GM23338 (cell line): Measurements from ENCODE around the gene RMC1. TPM values are rescaled to one million over a fixed set of nuclear protein-coding genes. Genes with fewer than 3 reads are reported as not detected.

ENCODE experiments used
- ATAC-seq: fragments of 200-7000 bp; cut with Tn5 transposase; 3 replicates; pipeline ENCODE4 v1.9.1; 2020
- DNase-seq: peaks from one replicate; pipeline ENCODE4 v3.0.0-alpha.2; 2015; ENCODE audit warnings: low spot score
- H2AFZ ChIP-seq: fragments of 200-600 bp; sonication (generic); 2 replicates; pipeline ENCODE4 v1.8.0; 2016; ENCODE audit warnings: antibody characterized with exemption, mild to moderate bottlenecking, moderate library complexity
- H3F3A ChIP-seq: fragments of 200-600 bp; sonication (generic); replicated peaks from 2 replicates; pipeline ENCODE4 v1.8.0; 2017; ENCODE audit warnings: antibody characterized with exemption, mixed run types, low read depth
- H3K27ac ChIP-seq: fragments of 200-600 bp; sonication (generic); 2 replicates; pipeline ENCODE4 v1.6.1; 2016; ENCODE audit warnings: low read depth
- H3K27me3 ChIP-seq: fragments of 200-600 bp; sonication (generic); 2 replicates; pipeline ENCODE4 v1.8.0; 2016; ENCODE audit warnings: mild to moderate bottlenecking, mixed run types, moderate library complexity; ENCODE audit not compliant: insufficient read depth
- H3K36me3 ChIP-seq: fragments of 200-600 bp; sonication (generic); 2 replicates; pipeline ENCODE4 v1.8.0; 2016; ENCODE audit warnings: mild to moderate bottlenecking; ENCODE audit not compliant: insufficient read depth
- H3K4me1 ChIP-seq: fragments of 200-600 bp; sonication (generic); 2 replicates; pipeline ENCODE4 v1.8.0; 2016; ENCODE audit warnings: mild to moderate bottlenecking, moderate library complexity; ENCODE audit not compliant: insufficient read depth
- H3K4me2 ChIP-seq: fragments of 200-600 bp; sonication (generic); 2 replicates; pipeline ENCODE4 v1.7.1; 2017; ENCODE audit warnings: mixed run types
- H3K4me3 ChIP-seq: fragments of 200-600 bp; sonication (generic); 2 replicates; pipeline ENCODE4 v1.6.1; 2016; ENCODE audit warnings: mixed run types
- H3K79me2 ChIP-seq: fragments of 200-600 bp; sonication (generic); replicated peaks from 2 replicates; pipeline ENCODE4 v1.8.0; 2017; ENCODE audit warnings: mild to moderate bottlenecking; ENCODE audit not compliant: insufficient read depth
- H3K9me2 ChIP-seq: fragments of 200-600 bp; sonication (generic); 2 replicates; pipeline ENCODE4 v1.8.0; 2017; ENCODE audit not compliant: insufficient read depth
- H4K20me1 ChIP-seq: fragments of 200-600 bp; sonication (generic); replicated peaks from 2 replicates; pipeline ENCODE4 v1.8.0; 2017; ENCODE audit warnings: mild to moderate bottlenecking; ENCODE audit not compliant: insufficient read depth
- H3K27ac Mint-ChIP-seq: 2 replicates; pipeline ENCODE4 v1.8.0; 2020; ENCODE audit warnings: inconsistent platforms, mild to moderate bottlenecking, moderate library complexity, mixed read lengths
- H3K27me3 Mint-ChIP-seq: 3 replicates; pipeline ENCODE4 v1.8.0; 2022; ENCODE audit warnings: low read depth, mild to moderate bottlenecking, moderate library complexity, mixed read lengths, inconsistent platforms; ENCODE audit not compliant: insufficient read depth, poor library complexity
- H3K36me3 Mint-ChIP-seq: 3 replicates; pipeline ENCODE4 v1.8.0; 2021; ENCODE audit warnings: low read depth, mild to moderate bottlenecking, inconsistent platforms, moderate library complexity, mixed read lengths
- H3K4me1 Mint-ChIP-seq: 3 replicates; pipeline ENCODE4 v1.8.0; 2020; ENCODE audit warnings: mild to moderate bottlenecking, inconsistent platforms, mixed read lengths
- H3K4me3 Mint-ChIP-seq: 3 replicates; pipeline ENCODE4 v1.8.0; 2021; ENCODE audit warnings: moderate library complexity, mild to moderate bottlenecking, inconsistent platforms, mixed read lengths
- H3K9me3 Mint-ChIP-seq: 3 replicates; pipeline ENCODE4 v1.8.0; 2020; ENCODE audit warnings: moderate library complexity, mild to moderate bottlenecking, inconsistent platforms, mixed read lengths
- JUNB ChIP-seq: IDR thresholded peaks from one replicate; pipeline ENCODE4 v1.6.1; 2016; ENCODE audit warnings: antibody characterized with exemption; ENCODE audit not compliant: unreplicated experiment
- POLR2AphosphoS5 ChIP-seq: IDR thresholded peaks from 2 replicates; pipeline ENCODE4 v1.6.1; 2016; ENCODE audit warnings: antibody characterized with exemption, low read depth
- ZNF114 ChIP-seq: fragments of 250-450 bp; sonication (Bioruptor Pico); IDR thresholded peaks from 2 replicates; pipeline ENCODE4 v1.5.0; 2020; ENCODE audit warnings: mild to moderate bottlenecking, moderate library complexity
- ZNF462 ChIP-seq: fragments of 250-450 bp; sonication (Bioruptor Pico); IDR thresholded peaks from 2 replicates; pipeline ENCODE4 v1.5.0; 2020; ENCODE audit warnings: mild to moderate bottlenecking, moderate library complexity
- polyA plus RNA-seq: library from polyadenylated mRNA; unstranded; fragments of >200 nt; fragmentation: Nextera tagmentation; extraction: Ambion mirVana; gene quantifications from 2 replicates; pipeline ENCODE4 v1.2.1, GENCODE V29; 2016
- total RNA-seq: library from RNA; depleted of rRNA; stranded (reverse); fragments of >200 nt; shearing (Covaris generic); gene quantifications from 2 replicates; pipeline ENCODE4 v1.2.3, GENCODE V29; 2014
- TF ChIP-seq, protein P1 (sequence below): IDR thresholded peaks from one replicate; pipeline ENCODE4 v1.6.1; 2018; ENCODE audit warnings: antibody characterized with exemption; ENCODE audit not compliant: unreplicated experiment

Gene RMC1
- total and polyA plus RNA-seq, 2 experiments from 2014 or later: 18.9 to 24.6 TPM

- TF ChIP-seq, protein P1, sequence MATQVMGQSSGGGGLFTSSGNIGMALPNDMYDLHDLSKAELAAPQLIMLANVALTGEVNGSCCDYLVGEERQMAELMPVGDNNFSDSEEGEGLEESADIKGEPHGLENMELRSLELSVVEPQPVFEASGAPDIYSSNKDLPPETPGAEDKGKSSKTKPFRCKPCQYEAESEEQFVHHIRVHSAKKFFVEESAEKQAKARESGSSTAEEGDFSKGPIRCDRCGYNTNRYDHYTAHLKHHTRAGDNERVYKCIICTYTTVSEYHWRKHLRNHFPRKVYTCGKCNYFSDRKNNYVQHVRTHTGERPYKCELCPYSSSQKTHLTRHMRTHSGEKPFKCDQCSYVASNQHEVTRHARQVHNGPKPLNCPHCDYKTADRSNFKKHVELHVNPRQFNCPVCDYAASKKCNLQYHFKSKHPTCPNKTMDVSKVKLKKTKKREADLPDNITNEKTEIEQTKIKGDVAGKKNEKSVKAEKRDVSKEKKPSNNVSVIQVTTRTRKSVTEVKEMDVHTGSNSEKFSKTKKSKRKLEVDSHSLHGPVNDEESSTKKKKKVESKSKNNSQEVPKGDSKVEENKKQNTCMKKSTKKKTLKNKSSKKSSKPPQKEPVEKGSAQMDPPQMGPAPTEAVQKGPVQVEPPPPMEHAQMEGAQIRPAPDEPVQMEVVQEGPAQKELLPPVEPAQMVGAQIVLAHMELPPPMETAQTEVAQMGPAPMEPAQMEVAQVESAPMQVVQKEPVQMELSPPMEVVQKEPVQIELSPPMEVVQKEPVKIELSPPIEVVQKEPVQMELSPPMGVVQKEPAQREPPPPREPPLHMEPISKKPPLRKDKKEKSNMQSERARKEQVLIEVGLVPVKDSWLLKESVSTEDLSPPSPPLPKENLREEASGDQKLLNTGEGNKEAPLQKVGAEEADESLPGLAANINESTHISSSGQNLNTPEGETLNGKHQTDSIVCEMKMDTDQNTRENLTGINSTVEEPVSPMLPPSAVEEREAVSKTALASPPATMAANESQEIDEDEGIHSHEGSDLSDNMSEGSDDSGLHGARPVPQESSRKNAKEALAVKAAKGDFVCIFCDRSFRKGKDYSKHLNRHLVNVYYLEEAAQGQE: no peak
- TF ChIP-seq ZNF114 (CRISPR knock-in tag): no peak
- no peak for TF ChIP-seq POLR2AphosphoS5
Measured at GRCh38 chr18:23552505-23552904, 49.2 kb downstream of the RMC1 start (continued).

- Histone ChIP-seq H3K4me2 (no peak overlapping the region), H3K4me1 (no peaks in the 10 kb centered on the region), H2AFZ (no peak overlapping the region), H3K79me2 (no peaks in the 10 kb centered on the region; the same call in 1 of the 2 replicates), H3K36me3 (peaks cover 44% of the 10 kb centered on the region), H3K27ac (no peak overlapping the region), H3F3A (no peaks in the 10 kb centered on the region), H4K20me1 (peaks cover 9% of the 10 kb centered on the region; the same call in 1 of the 2 replicates), H3K27me3 (no peaks in the 10 kb centered on the region), H3K4me3 (no peak overlapping the region), H3K9me2 (no peaks in the 10 kb centered on the region)
- Mint-ChIP-seq H3K36me3 (peaks cover 37% of the 10 kb centered on the region), H3K4me3 (no peak overlapping the region), H3K27ac (no peak overlapping the region), H3K4me1 (no peaks in the 10 kb centered on the region), H3K9me3 (no peaks in the 10 kb centered on the region; the same call in 2 of the 3 replicates), H3K27me3 (no peaks in the 10 kb centered on the region)
- no peak for TF ChIP-seq ZNF462 (CRISPR knock-in tag)
- TF ChIP-seq ZNF114 (CRISPR knock-in tag): no peak
- TF ChIP-seq JUNB: no peak
- no peak for ATAC-seq
- DNase-seq: no peak
Measured at GRCh38 chr18:23553887-23554286, 50.6 kb downstream of the RMC1 start.
